ENCODE data around the gene GEN1. TPM values are rescaled to one million over a fixed set of nuclear protein-coding genes. Genes with fewer than 3 reads are reported as not detected.
A peak's percentile ranks its signal among the peaks of the same experiment; 100 is the strongest.

GEN1 gene
- total and polyA plus RNA-seq, 10 of the 15 experiments (the other 5 are each of a cell fraction or from before 2014, with no cell fraction given) = 6.0 to 49.6 (median 36.0) TPM

DNA sequence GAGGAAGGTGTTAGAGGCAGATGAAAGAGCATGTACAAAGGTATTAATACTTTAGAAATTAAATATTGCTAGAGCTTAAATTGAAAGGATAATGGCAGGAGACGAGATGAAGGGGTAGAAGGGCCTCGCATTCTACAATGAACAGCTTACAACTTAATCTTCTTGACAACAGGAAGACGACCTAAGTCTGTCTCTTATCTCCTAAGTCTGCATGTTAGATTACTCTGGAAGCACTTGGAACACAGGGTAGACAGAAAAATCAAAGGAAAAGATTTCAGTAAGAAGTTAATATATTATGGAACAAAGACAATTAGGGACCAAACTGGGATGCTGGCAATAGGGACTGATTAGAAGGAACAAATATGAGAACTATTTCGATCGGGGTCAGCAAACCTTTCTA, 35.2 kb upstream of the GEN1 start (continued):
- TF ChIP-seq, protein P1, sequence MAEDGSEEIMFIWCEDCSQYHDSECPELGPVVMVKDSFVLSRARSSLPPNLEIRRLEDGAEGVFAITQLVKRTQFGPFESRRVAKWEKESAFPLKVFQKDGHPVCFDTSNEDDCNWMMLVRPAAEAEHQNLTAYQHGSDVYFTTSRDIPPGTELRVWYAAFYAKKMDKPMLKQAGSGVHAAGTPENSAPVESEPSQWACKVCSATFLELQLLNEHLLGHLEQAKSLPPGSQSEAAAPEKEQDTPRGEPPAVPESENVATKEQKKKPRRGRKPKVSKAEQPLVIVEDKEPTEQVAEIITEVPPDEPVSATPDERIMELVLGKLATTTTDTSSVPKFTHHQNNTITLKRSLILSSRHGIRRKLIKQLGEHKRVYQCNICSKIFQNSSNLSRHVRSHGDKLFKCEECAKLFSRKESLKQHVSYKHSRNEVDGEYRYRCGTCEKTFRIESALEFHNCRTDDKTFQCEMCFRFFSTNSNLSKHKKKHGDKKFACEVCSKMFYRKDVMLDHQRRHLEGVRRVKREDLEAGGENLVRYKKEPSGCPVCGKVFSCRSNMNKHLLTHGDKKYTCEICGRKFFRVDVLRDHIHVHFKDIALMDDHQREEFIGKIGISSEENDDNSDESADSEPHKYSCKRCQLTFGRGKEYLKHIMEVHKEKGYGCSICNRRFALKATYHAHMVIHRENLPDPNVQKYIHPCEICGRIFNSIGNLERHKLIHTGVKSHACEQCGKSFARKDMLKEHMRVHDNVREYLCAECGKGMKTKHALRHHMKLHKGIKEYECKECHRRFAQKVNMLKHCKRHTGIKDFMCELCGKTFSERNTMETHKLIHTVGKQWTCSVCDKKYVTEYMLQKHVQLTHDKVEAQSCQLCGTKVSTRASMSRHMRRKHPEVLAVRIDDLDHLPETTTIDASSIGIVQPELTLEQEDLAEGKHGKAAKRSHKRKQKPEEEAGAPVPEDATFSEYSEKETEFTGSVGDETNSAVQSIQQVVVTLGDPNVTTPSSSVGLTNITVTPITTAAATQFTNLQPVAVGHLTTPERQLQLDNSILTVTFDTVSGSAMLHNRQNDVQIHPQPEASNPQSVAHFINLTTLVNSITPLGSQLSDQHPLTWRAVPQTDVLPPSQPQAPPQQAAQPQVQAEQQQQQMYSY (CRISPR knock-in tag; IDR thresholded peaks at IDR 0.05) = no peak
- no peak for TF ChIP-seq MTA2 (IDR thresholded peaks at IDR 0.05; ENCODE audit: low read depth)
- no peak for TF ChIP-seq JUNB (IDR thresholded peaks at IDR 0.05)
- TF ChIP-seq SRF (IDR thresholded peaks at IDR 0.05; ENCODE audit: low read depth in 2 of 2, low read length in 2 of 2) = no peak
- no peak for TF ChIP-seq CREB1 (IDR thresholded peaks at IDR 0.05; ENCODE audit: low read depth)
- no peak for TF ChIP-seq RB1 (IDR thresholded peaks at IDR 0.05; ENCODE audit: borderline replicate concordance)
- no peak for TF ChIP-seq BRCA1 (IDR thresholded peaks at IDR 0.05; ENCODE audit: low read depth, low read length)

- BruUV-seq (replicated peaks) = no TSS peak
- ChIA-PET POLR2A (interaction anchor here (0.6 to 1.7 kb wide), 2 partner anchors 113 to 393 kb away, joined by 3 read pairs; no protein-coding TSS in a partner anchor), SMC1A (ENCODE audit: uncharacterized antibody, unreplicated experiment) (interaction anchor here (0.7 to 5.8 kb wide), 35 partner anchors 9 to 459 kb away, joined by 3 to 86 read pairs (median 5); no protein-coding TSS in a partner anchor), RAD21 (ENCODE audit: unreplicated experiment) (interaction anchor here (0.6 to 1.9 kb wide), 23 partner anchors 9 to 430 kb away, joined by 3 to 12 read pairs (median 4); partner anchors contain the start of gene MSGN1), CTCF (interaction anchor here (0.7 to 7.1 kb wide), 44 partner anchors 8 to 800 kb away, joined by 3 to 130 read pairs (median 5); partner anchors contain the start of genes GEN1 and SMC6)
- Histone ChIP-seq H3K4me3 (no peak overlapping the region), H3K27ac (ENCODE audit: control insufficient read depth, insufficient read depth) (no peak overlapping the region), H3K36me3 (ENCODE audit: control insufficient read depth in 2 of 2, insufficient read depth in 2 of 2, low read length in 1 of 2) (peaks cover 4 to 39% of the 10 kb centered on the region in 2 experiments), H3K79me2 (ENCODE audit: control insufficient read depth, insufficient read depth, low read length) (no peaks in the 10 kb centered on the region), H3K4me2 (ENCODE audit: control insufficient read depth, insufficient read depth) (no peak overlapping the region), H2AFZ (ENCODE audit: control insufficient read depth, low read depth, low read length) (no peak overlapping the region), H3K27me3 (replicated peaks in 1 of 2; ENCODE audit: control insufficient read depth in 2 of 2, insufficient read depth in 2 of 2, low read length in 1 of 2) (no peaks in the 10 kb centered on the region), H3K9ac (ENCODE audit: control insufficient read depth, insufficient read depth, low read length) (no peak overlapping the region), H3K4me1 (ENCODE audit: control insufficient read depth, insufficient read depth, low read length) (no peaks in the 10 kb centered on the region), H3K9me3 (replicated peaks; ENCODE audit: control insufficient read depth, insufficient read depth, low read length) (no peaks in the 10 kb centered on the region), H4K20me1 (ENCODE audit: control insufficient read depth, insufficient read depth) (no peaks in the 10 kb centered on the region)
- peak; percentile 67 for ATAC-seq
- peak; percentile 54 for FAIRE-seq
- intact Hi-C loops (cut with micrococcal nuclease; ENCODE audit: unreplicated experiment) (loop anchor here (1.0 to 5.0 kb wide), 3 partner anchors 111 to 658 kb away; no protein-coding TSS in a partner anchor), in situ Hi-C loops (cut with MboI) (loop anchor here (5.0 to 10.0 kb wide), 2 partner anchors 113 to 435 kb away; no protein-coding TSS in a partner anchor)
- WGBS (ENCODE audit: insufficient coverage, insufficient replicate concordance, low lambda C conversion rate, missing lambda C conversion rate) = 86% methylated on average over 4 of the region's 4 CpGs
- DNase-seq (ENCODE audit: low read depth, low spot score) = no peak
- no peak for TF ChIP-seq FOS (IDR thresholded peaks at IDR 0.05; ENCODE audit: borderline replicate concordance, extremely low read depth, insufficient read length)
- TF ChIP-seq, protein P2, sequence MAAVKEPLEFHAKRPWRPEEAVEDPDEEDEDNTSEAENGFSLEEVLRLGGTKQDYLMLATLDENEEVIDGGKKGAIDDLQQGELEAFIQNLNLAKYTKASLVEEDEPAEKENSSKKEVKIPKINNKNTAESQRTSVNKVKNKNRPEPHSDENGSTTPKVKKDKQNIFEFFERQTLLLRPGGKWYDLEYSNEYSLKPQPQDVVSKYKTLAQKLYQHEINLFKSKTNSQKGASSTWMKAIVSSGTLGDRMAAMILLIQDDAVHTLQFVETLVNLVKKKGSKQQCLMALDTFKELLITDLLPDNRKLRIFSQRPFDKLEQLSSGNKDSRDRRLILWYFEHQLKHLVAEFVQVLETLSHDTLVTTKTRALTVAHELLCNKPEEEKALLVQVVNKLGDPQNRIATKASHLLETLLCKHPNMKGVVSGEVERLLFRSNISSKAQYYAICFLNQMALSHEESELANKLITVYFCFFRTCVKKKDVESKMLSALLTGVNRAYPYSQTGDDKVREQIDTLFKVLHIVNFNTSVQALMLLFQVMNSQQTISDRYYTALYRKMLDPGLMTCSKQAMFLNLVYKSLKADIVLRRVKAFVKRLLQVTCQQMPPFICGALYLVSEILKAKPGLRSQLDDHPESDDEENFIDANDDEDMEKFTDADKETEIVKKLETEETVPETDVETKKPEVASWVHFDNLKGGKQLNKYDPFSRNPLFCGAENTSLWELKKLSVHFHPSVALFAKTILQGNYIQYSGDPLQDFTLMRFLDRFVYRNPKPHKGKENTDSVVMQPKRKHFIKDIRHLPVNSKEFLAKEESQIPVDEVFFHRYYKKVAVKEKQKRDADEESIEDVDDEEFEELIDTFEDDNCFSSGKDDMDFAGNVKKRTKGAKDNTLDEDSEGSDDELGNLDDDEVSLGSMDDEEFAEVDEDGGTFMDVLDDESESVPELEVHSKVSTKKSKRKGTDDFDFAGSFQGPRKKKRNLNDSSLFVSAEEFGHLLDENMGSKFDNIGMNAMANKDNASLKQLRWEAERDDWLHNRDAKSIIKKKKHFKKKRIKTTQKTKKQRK (IDR thresholded peaks at IDR 0.05; ENCODE audit: low read depth, low read length) = no peak
- no peak for TF ChIP-seq ZNF274 (IDR thresholded peaks at IDR 0.05; ENCODE audit: insufficient read depth, insufficient read length)
- no peak for TF ChIP-seq RCOR1 (conservative IDR thresholded peaks at IDR 0.05; ENCODE audit: low read depth, low read length)
- TF ChIP-seq BMI1 (IDR thresholded peaks at IDR 0.05; ENCODE audit: borderline replicate concordance) = no peak
- TF ChIP-seq TARDBP (IDR thresholded peaks at IDR 0.05; ENCODE audit: borderline replicate concordance) = no peak
- no peak for TF ChIP-seq POLR2AphosphoS5 (IDR thresholded peaks at IDR 0.05; ENCODE audit: low read length)
- TF ChIP-seq FOXK2 (IDR thresholded peaks at IDR 0.05) = no peak
- TF ChIP-seq RAD21 (IDR thresholded peaks at IDR 0.05; ENCODE audit: insufficient read depth, low read depth, low read length) = peak; percentile 74
Measured at GRCh38 chr2:17719562-17720371, 34.2 kb upstream of the GEN1 start.
